Measurements from ENCODE around the gene DRD2.

- TF ChIP-seq CTCF (IDR thresholded peaks at IDR 0.05; ENCODE audit: insufficient read depth, low read length, poor library complexity, severe bottlenecking) (no peak), EZH2phosphoT487 (conservative IDR thresholded peaks at IDR 0.05; ENCODE audit: low read length) (no peak)
These were observed 2.7 kb downstream of the DRD2 start for GRCh38 chr11:113472471-113472870.
